Measurements from ENCODE around the gene RNU7-1. TPM values are rescaled to one million over a fixed set of nuclear protein-coding genes. Genes with fewer than 3 reads are reported as not detected.
A peak's percentile ranks its signal among the peaks of the same experiment; 100 is the strongest.

Gene RNU7-1
- total RNA-seq, 4 donors from 2014 or later, result not detected

GRCh38 chr12:6959058-6959804, 15.6 kb downstream of the RNU7-1 start:
- no peaks in the 10 kb centered on the region for H3K27me3 ChIP-seq
- H3K9me3 ChIP-seq, result no peaks in the 10 kb centered on the region
- DNase-seq (ENCODE audit: low spot score in 2 of 2), result no peak
- 70% methylated on average over 24 of the region's 24 CpGs for WGBS
- peaks cover 61% of the 10 kb centered on the region for H3K4me1 ChIP-seq
- no peak overlapping the region for H3K4me3 ChIP-seq
- H3K27ac ChIP-seq, result peak overlapping the region; percentile 40
- peaks cover 7% of the 10 kb centered on the region for H3K36me3 ChIP-seq
- TF ChIP-seq POLR2AphosphoS5 (IDR thresholded peaks at IDR 0.05) (no peak), EP300 (IDR thresholded peaks at IDR 0.05) (no peak), POLR2A (IDR thresholded peaks at IDR 0.05) (no peak), CTCF (IDR thresholded peaks at IDR 0.05) (no peak)

DNA sequence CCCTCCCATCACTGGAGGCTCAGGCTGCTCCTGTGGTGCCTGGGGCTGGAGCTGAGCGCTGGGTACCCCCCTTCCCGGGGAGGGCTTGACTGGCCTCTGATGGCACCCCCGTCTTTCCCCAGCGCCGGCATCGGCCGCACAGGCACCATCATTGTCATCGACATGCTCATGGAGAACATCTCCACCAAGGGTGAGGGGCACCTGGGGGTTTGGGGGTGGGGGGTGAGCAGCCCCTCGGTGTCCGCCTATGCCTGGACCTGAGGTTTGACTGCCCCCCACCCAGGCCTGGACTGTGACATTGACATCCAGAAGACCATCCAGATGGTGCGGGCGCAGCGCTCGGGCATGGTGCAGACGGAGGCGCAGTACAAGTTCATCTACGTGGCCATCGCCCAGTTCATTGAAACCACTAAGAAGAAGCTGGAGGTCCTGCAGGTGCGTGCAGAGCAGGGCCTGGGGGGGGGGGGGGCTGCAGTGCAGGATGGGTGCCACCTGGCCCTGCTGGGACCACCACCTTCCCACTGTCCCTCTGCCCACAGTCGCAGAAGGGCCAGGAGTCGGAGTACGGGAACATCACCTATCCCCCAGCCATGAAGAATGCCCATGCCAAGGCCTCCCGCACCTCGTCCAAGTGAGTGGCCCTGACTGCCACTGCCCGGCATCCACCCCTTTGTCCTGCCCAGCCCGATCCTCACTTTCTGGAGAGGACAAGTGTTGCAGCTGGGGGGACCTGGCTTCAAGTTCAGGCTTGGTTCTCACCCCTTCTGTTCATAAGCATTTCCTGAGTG, 16.4 kb downstream of the RNU7-1 start:
- Histone ChIP-seq H3K27ac (peak overlapping the region; percentile 93), H3K36me3 (peaks cover 7% of the 10 kb centered on the region), H3K4me3 (no peak overlapping the region), H3K27me3 (no peaks in the 10 kb centered on the region), H3K4me1 (peaks cover 66% of the 10 kb centered on the region), H3K9me3 (no peaks in the 10 kb centered on the region)
- 89% methylated on average over 13 of the region's 26 CpGs for WGBS
- DNase-seq (ENCODE audit: low spot score in 2 of 2), result peak in 1 of 2 donors; percentile 68
- TF ChIP-seq EP300 (IDR thresholded peaks at IDR 0.05) (no peak), POLR2A (IDR thresholded peaks at IDR 0.05) (no peak)

DNA sequence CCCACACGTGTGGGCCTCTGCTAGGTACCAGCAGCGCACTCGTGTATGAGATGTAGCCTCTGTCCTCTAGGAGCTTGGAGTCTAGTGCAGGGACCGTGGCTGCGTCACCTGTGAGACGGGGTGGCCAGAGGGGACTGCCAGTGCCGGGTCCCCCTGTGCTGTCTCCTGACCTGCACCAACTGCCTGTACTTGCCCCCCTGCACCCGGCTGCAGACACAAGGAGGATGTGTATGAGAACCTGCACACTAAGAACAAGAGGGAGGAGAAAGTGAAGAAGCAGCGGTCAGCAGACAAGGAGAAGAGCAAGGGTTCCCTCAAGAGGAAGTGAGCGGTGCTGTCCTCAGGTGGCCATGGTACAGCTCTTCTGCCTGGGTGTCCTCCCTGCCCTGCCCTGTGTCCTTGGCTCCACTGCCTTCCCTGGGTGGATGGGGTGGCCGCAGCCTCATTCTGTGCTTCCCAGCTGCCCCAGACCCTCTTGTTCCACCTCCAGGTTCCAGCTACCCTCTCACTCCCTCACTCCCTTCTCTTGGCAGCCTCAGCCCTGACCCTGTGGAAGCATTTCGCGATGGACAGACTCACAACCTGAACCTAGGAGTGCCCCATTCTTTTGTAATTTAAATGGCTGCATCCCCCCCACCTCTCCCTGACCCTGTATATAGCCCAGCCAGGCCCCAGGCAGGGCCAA, 17.1 kb downstream of the RNU7-1 start:
- Histone ChIP-seq H3K9me3 (no peaks in the 10 kb centered on the region), H3K27ac (peak overlapping the region; percentile 93), H3K27me3 (no peaks in the 10 kb centered on the region), H3K4me1 (peaks cover 74% of the 10 kb centered on the region), H3K4me3 (no peak overlapping the region), H3K36me3 (peaks cover 7% of the 10 kb centered on the region)
- 67% methylated on average over 11 of the region's 13 CpGs for WGBS
- TF ChIP-seq EP300 (IDR thresholded peaks at IDR 0.05) (no peak), CTCF (IDR thresholded peaks at IDR 0.05) (no peak), POLR2AphosphoS5 (IDR thresholded peaks at IDR 0.05) (no peak), POLR2A (IDR thresholded peaks at IDR 0.05) (no peak)
- peak in 1 of 2 donors; percentile 64 for DNase-seq (ENCODE audit: low spot score in 2 of 2)

- H3K4me3 ChIP-seq, result peak overlapping the region; percentile 60
- peak in 1 of 2 donors; percentile 87 for DNase-seq (ENCODE audit: low spot score in 2 of 2)
- WGBS, result 9% methylated on average over 15 of the region's 24 CpGs
Observed at GRCh38 chr12:6961278-6961694, 17.7 kb downstream of the RNU7-1 start.

GRCh38 chr12:6961695-6962284, 18.2 kb downstream of the RNU7-1 start:
- 3% methylated on average over 8 of the region's 16 CpGs for WGBS
- Histone ChIP-seq H3K9me3 (no peaks in the 10 kb centered on the region), H3K27me3 (no peaks in the 10 kb centered on the region), H3K4me3 (peak overlapping the region; percentile 60), H3K27ac (peak overlapping the region; percentile 93), H3K4me1 (peaks cover 84% of the 10 kb centered on the region), H3K36me3 (peaks cover 16% of the 10 kb centered on the region)
- TF ChIP-seq CTCF (IDR thresholded peaks at IDR 0.05) (peak; percentile 25 to 41), POLR2AphosphoS5 (IDR thresholded peaks at IDR 0.05) (no peak), EP300 (IDR thresholded peaks at IDR 0.05) (no peak), POLR2A (IDR thresholded peaks at IDR 0.05) (no peak)
- DNase-seq (ENCODE audit: low spot score in 2 of 2), result peak in 1 of 2 donors; percentile 81

More at GRCh38 chr12:6961278-6961694, 17.7 kb downstream of the RNU7-1 start:
- H3K9me3 ChIP-seq, result no peaks in the 10 kb centered on the region
- H3K4me1 ChIP-seq, result peaks cover 79% of the 10 kb centered on the region
- peak overlapping the region; percentile 93 for H3K27ac ChIP-seq
- no peaks in the 10 kb centered on the region for H3K27me3 ChIP-seq
- TF ChIP-seq EP300 (IDR thresholded peaks at IDR 0.05) (no peak), POLR2AphosphoS5 (IDR thresholded peaks at IDR 0.05) (peak; percentile 51 to 64 (median 61))
- H3K36me3 ChIP-seq, result peaks cover 11% of the 10 kb centered on the region
